GM12878 (cell line): ENCODE results near the gene VANGL2. TPM values are rescaled to one million over a fixed set of nuclear protein-coding genes. Genes with fewer than 3 reads are reported as not detected.

Experiments used
- ATAC-seq: fragments of 200-7000 bp; cut with Tn5 transposase; 3 replicates; pipeline ENCODE4 v1.9.1; 2020; ENCODE audit warnings: mild to moderate bottlenecking, moderate library complexity
- BruUV-seq: library from RNA; stranded (reverse); fragments of 400-500 nt; replicated peaks from 2 replicates; lab custom pipeline; 2021; lab: Mats Ljungman, UMichigan
- CTCF ChIA-PET: fragments of 300-600 bp; sonication (Branson Sonifier 250); formaldehyde crosslinking; extraction: SDS; loops from one replicate; lab custom pipeline; 2021; ENCODE audit warnings: inconsistent platforms; lab: Yijun Ruan, JAX
- POLR2A ChIA-PET: fragments of 350-600 bp; formaldehyde crosslinking; extraction: SDS; loops from one replicate; lab custom pipeline; 2021; ENCODE audit warnings: inconsistent platforms; lab: Charles Lee
- RAD21 ChIA-PET: fragments of 300-600 bp; sonication (Branson Sonifier 250); formaldehyde crosslinking; loops from one replicate; lab custom pipeline; 2023; ENCODE audit warnings: antibody characterized with exemption; ENCODE audit not compliant: unreplicated experiment; lab: Charles Lee
- SMC1A ChIA-PET: fragments of 300-600 bp; sonication (Branson Sonifier 250); formaldehyde crosslinking; loops from one replicate; lab custom pipeline; 2023; ENCODE audit not compliant: unreplicated experiment, uncharacterized antibody; lab: Charles Lee
- DNase-seq: peaks from one replicate; pipeline ENCODE4 v3.0.0-alpha.2; 2011; ENCODE audit warnings: low read depth, low spot score
- FAIRE-seq: peaks from 3 replicates; lab custom pipeline; 2011; peaks lifted over from hg19 to GRCh38; lab: Jason Lieb, UNC
- H2AFZ ChIP-seq: 2 replicates; pipeline ENCODE4 v1.6.0; 2011; ENCODE audit warnings: low read depth, low read length, control low read depth; ENCODE audit not compliant: control insufficient read depth
- H3K27ac ChIP-seq: 2 replicates; pipeline ENCODE4 v1.5.1; 2011; ENCODE audit warnings: control low read depth; ENCODE audit not compliant: control insufficient read depth, insufficient read depth
- H3K27me3 ChIP-seq, 2 experiments: replicated peaks in 1 of 2; 2 replicates each; pipeline versions ENCODE4 v1.6.0 to v1.6.1; 2011; ENCODE audit warnings: low read length in 1 of 2; ENCODE audit not compliant: control insufficient read depth in 2 of 2, insufficient read depth in 2 of 2
- H3K36me3 ChIP-seq, 2 experiments: 2 replicates each; pipeline ENCODE4 v1.5.1; 2011; ENCODE audit warnings: low read length in 1 of 2; ENCODE audit not compliant: control insufficient read depth in 2 of 2, insufficient read depth in 2 of 2
- H3K4me1 ChIP-seq: 2 replicates; pipeline ENCODE4 v1.6.1; 2011; ENCODE audit warnings: mild to moderate bottlenecking, low read length, moderate library complexity, mixed read lengths; ENCODE audit not compliant: control insufficient read depth, insufficient read depth
- H3K4me2 ChIP-seq: 2 replicates; pipeline ENCODE4 v1.6.0; 2011; ENCODE audit warnings: control low read depth; ENCODE audit not compliant: control insufficient read depth, insufficient read depth
- H3K4me3 ChIP-seq: fragments of 200-600 bp; sonication (generic); 2 replicates; pipeline ENCODE4 v1.5.1; 2016
- H3K79me2 ChIP-seq: 2 replicates; pipeline ENCODE4 v1.6.0; 2011; ENCODE audit warnings: low read length; ENCODE audit not compliant: control insufficient read depth, insufficient read depth
- H3K9ac ChIP-seq: 2 replicates; pipeline ENCODE4 v1.8.0; 2011; ENCODE audit warnings: low read length, control low read depth, mixed read lengths; ENCODE audit not compliant: control insufficient read depth, insufficient read depth
- H3K9me3 ChIP-seq: replicated peaks from 3 replicates; pipeline ENCODE4 v1.5.1; 2011; ENCODE audit warnings: mild to moderate bottlenecking, low read length; ENCODE audit not compliant: control insufficient read depth, insufficient read depth
- H4K20me1 ChIP-seq: 2 replicates; pipeline ENCODE4 v1.6.0; 2011; ENCODE audit not compliant: control insufficient read depth, insufficient read depth
- CEBPB ChIP-seq, 2 experiments: fragments of 150-350 bp in 1 of 2; IDR thresholded peaks; 2 replicates each; pipeline ENCODE4 v1.6.1; 2012 to 2014; ENCODE audit warnings: low read depth in 2 of 2, low read length in 2 of 2, borderline replicate concordance in 1 of 2, inconsistent platforms in 1 of 2
- E4F1 ChIP-seq: fragments of 450-650 bp; IDR thresholded peaks from 2 replicates; pipeline ENCODE4 v1.6.1; 2018; ENCODE audit warnings: borderline replicate concordance, mild to moderate bottlenecking; ENCODE audit not compliant: partially characterized antibody
- ELK1 ChIP-seq: IDR thresholded peaks from 2 replicates; pipeline ENCODE4 v1.6.1; 2012; ENCODE audit warnings: low read depth, low read length, improper control_type of control experiment
- ETV6 ChIP-seq, 2 experiments: fragments of 450-650 bp in 1 of 2; IDR thresholded peaks in 1 of 2; conservative IDR thresholded peaks in 1 of 2; 2 replicates each; pipeline ENCODE4 v1.6.1; 2014; ENCODE audit warnings: antibody characterized with exemption in 1 of 2, borderline replicate concordance in 1 of 2, low read depth in 1 of 2, mild to moderate bottlenecking in 1 of 2, moderate library complexity in 1 of 2
- FOXK2 ChIP-seq: fragments of 450-650 bp; IDR thresholded peaks from 2 replicates; pipeline ENCODE4 v1.6.1; 2017; ENCODE audit warnings: mild to moderate bottlenecking, moderate library complexity
- KDM1A ChIP-seq: fragments of 200-600 bp; sonication (generic); IDR thresholded peaks from 2 replicates; pipeline ENCODE4 v1.6.1; 2016; ENCODE audit warnings: borderline replicate concordance
- MTA3 ChIP-seq: IDR thresholded peaks from 2 replicates; pipeline ENCODE4 v1.6.1; 2012; ENCODE audit warnings: low read length, inconsistent platforms, borderline replicate concordance
- POLR2AphosphoS5 ChIP-seq: IDR thresholded peaks from 2 replicates; pipeline ENCODE4 v1.6.1; 2011; ENCODE audit warnings: mild to moderate bottlenecking, low read length, inconsistent platforms
- RELA ChIP-seq: fragments of 450-650 bp; IDR thresholded peaks from 2 replicates; pipeline ENCODE4 v1.8.0; 2014; ENCODE audit warnings: borderline replicate concordance; ENCODE audit not compliant: partially characterized antibody
- SMAD1 ChIP-seq: fragments of 450-650 bp; IDR thresholded peaks from 2 replicates; pipeline ENCODE4 v1.6.1; 2018; ENCODE audit warnings: mild to moderate bottlenecking, low read depth; ENCODE audit not compliant: partially characterized antibody
- USF1 ChIP-seq: IDR thresholded peaks from 2 replicates; pipeline ENCODE4 v1.6.1; 2011; ENCODE audit warnings: borderline replicate concordance, low read depth, mild to moderate bottlenecking, moderate library complexity, mixed read lengths, low read length; ENCODE audit not compliant: insufficient read depth; ENCODE audit errors: extremely low read length
- YBX1 ChIP-seq: fragments of 450-650 bp; IDR thresholded peaks from 2 replicates; pipeline ENCODE4 v1.6.1; 2016; ENCODE audit warnings: antibody characterized with exemption
- ZSCAN29 ChIP-seq: fragments of 450-650 bp; IDR thresholded peaks from 2 replicates; pipeline ENCODE4 v1.6.1; 2017; ENCODE audit warnings: mild to moderate bottlenecking, moderate library complexity
- WGBS: methylation state at CpG from one replicate; pipeline ENCODE4 v1.1.6; 2016; ENCODE audit warnings: low lambda C conversion rate; ENCODE audit not compliant: insufficient replicate concordance, insufficient coverage; ENCODE audit errors: missing lambda C conversion rate; 5-methylcytosine and 5-hydroxymethylcytosine counted together
- in situ Hi-C: fragments of 300-500 bp; cut with MboI; formaldehyde crosslinking; loops from 9 replicates; pipeline ENCODE4 v1.14.3; 2018; ENCODE audit warnings: mixed read lengths
- intact Hi-C: fragments of 100-400 bp; cut with micrococcal nuclease; formaldehyde crosslinking; loops from one replicate; pipeline ENCODE4 v1.14.2; 2022; ENCODE audit not compliant: unreplicated experiment
- polyA plus RNA-seq, 11 experiments: library from polyadenylated mRNA; depleted of rRNA in 4 of 11; unstranded in 6 of 11; stranded (reverse) in 5 of 11; fragments of >200 nt; fragmentation: Nextera tagmentation in 4 of 11; fragmentation: Illumina TruSeq in 1 of 11; extraction: Ambion mirVana in 4 of 11; extraction: Trizol in 1 of 11; gene quantifications; 1 replicate in 1 of 11; 2 replicates in 10 of 11; pipeline versions ENCODE4 v1.2.1 to v1.2.3, GENCODE V29; 2011 to 2016; ENCODE audit warnings: inconsistent platforms in 2 of 11, missing spikeins in 2 of 11, low read depth in 1 of 11
- total RNA-seq, 4 experiments: library from RNA; depleted of rRNA in 3 of 4; stranded (reverse); fragments of >200 nt in 3 of 4; fragmentation: Illumina TruSeq in 1 of 4; extraction: Trizol in 1 of 4; gene quantifications; 2 replicates each; pipeline versions ENCODE4 v1.2.1 to v1.2.3, GENCODE V29; 2013 to 2021

The VANGL2 gene
- total and polyA plus RNA-seq, 10 of the 15 experiments (the other 5 are each of a cell fraction or from before 2014, with no cell fraction given) = 0.10 to 5.0 (median 0.27) TPM

GRCh38 chr1:160397651-160398050 lies 2.7 kb upstream of the VANGL2 start:
- intact Hi-C loops (no loop called here), in situ Hi-C loops (no loop called here)

GRCh38 chr1:160398823-160399222 lies 1.5 kb upstream of the VANGL2 start:
- Histone ChIP-seq H3K9ac (no peak overlapping the region), H3K4me1 (no peaks in the 10 kb centered on the region), H3K9me3 (no peaks in the 10 kb centered on the region), H3K27ac (no peak overlapping the region), H3K27me3 (peaks cover 0 to 4% of the 10 kb centered on the region in 2 experiments; a peak in 3 of 4 replicates), H3K4me3 (no peak overlapping the region), H3K4me2 (no peak overlapping the region), H3K79me2 (no peaks in the 10 kb centered on the region), H2AFZ (no peak overlapping the region), H3K36me3 (no peaks in the 10 kb centered on the region), H4K20me1 (no peaks in the 10 kb centered on the region)
- POLR2A ChIA-PET = no interaction called here
- BruUV-seq = no TSS peak
- FAIRE-seq = no peak
- WGBS = 53% methylated on average over 4 of the region's 4 CpGs
- CTCF ChIA-PET = interaction anchor here (0.6 to 3.1 kb wide), 3 partner anchors 22 to 526 kb away, joined by 3 to 15 read pairs (median 3); no protein-coding TSS in a partner anchor
- intact Hi-C loops (no loop called here), in situ Hi-C loops (no loop called here)
- no peak for DNase-seq
- SMC1A ChIA-PET = no interaction called here
- RAD21 ChIA-PET = no interaction called here
- no peak for ATAC-seq
- no peak for TF ChIP-seq ETV6 (conservative IDR thresholded peaks at IDR 0.05 in 1 of 2, IDR thresholded peaks at IDR 0.05 in 1 of 2; ENCODE audit: borderline replicate concordance in 1 of 2, low read depth in 1 of 2)
- TF ChIP-seq USF1 = no peak
- no peak for TF ChIP-seq YBX1
- no peak for TF ChIP-seq ELK1
- TF ChIP-seq E4F1 = no peak
- TF ChIP-seq ZSCAN29 = no peak
- no peak for TF ChIP-seq MTA3
- no peak for TF ChIP-seq POLR2AphosphoS5

More at GRCh38 chr1:160397651-160398050, 2.7 kb upstream of the VANGL2 start:
- TF ChIP-seq SMAD1 (no peak), CEBPB (IDR thresholded peaks at IDR 0.05; ENCODE audit: borderline replicate concordance in 1 of 2, low read depth in 2 of 2, low read length in 2 of 2) (no peak), KDM1A (no peak), RELA (no peak), FOXK2 (no peak)
- SMC1A ChIA-PET = interaction anchor here (0.8 to 1.3 kb wide), 2 partner anchors 11 to 176 kb away, joined by 3 read pairs; no protein-coding TSS in a partner anchor
- Histone ChIP-seq H3K36me3 (no peaks in the 10 kb centered on the region), H3K27me3 (peaks cover 0 to 4% of the 10 kb centered on the region in 2 experiments; a peak in 3 of 4 replicates), H3K4me1 (no peaks in the 10 kb centered on the region), H3K4me3 (no peak overlapping the region), H3K4me2 (no peak overlapping the region), H3K79me2 (no peaks in the 10 kb centered on the region), H3K27ac (no peak overlapping the region), H2AFZ (no peak overlapping the region), H4K20me1 (no peaks in the 10 kb centered on the region), H3K9me3 (no peaks in the 10 kb centered on the region), H3K9ac (no peak overlapping the region)
- FAIRE-seq (no peak), ATAC-seq (no peak; the same call in 2 of the 3 replicates), DNase-seq (no peak)
- WGBS = 0% methylated on average over 1 of the region's 1 CpG
- POLR2A ChIA-PET = no interaction called here
- CTCF ChIA-PET = interaction anchor here (0.9 to 3.1 kb wide), 5 partner anchors 18 to 204 kb away, joined by 3 to 15 read pairs (median 3); no protein-coding TSS in a partner anchor
- no TSS peak for BruUV-seq
- RAD21 ChIA-PET = no interaction called here
